Liver (tissue), 3 donors: ENCODE data around the gene IRF9.

Source experiments
- ATF3 ChIP-seq: IDR thresholded peaks from 2 replicates; pipeline ENCODE4 v1.6.1; 2016; ENCODE audit warnings: antibody characterized with exemption
- GABPA ChIP-seq, 2 donors: IDR thresholded peaks in 1 of 2; conservative IDR thresholded peaks in 1 of 2; 2 replicates each; pipeline ENCODE4 v1.6.1; 2016; ENCODE audit warnings: antibody characterized with exemption in 2 of 2, mild to moderate bottlenecking in 1 of 2, moderate library complexity in 1 of 2
- HNF4G ChIP-seq: IDR thresholded peaks from 2 replicates; pipeline ENCODE4 v1.6.1; 2016; ENCODE audit warnings: antibody characterized with exemption
- JUND ChIP-seq, 2 donors: IDR thresholded peaks; 2 replicates each; pipeline ENCODE4 v1.6.1; 2016; ENCODE audit warnings: antibody characterized with exemption in 2 of 2
- NR2F2 ChIP-seq: IDR thresholded peaks from 2 replicates; pipeline ENCODE4 v1.6.1; 2016; ENCODE audit warnings: antibody characterized with exemption
- RAD21 ChIP-seq, 2 donors: IDR thresholded peaks; 2 replicates each; pipeline ENCODE4 v1.6.1; 2016; ENCODE audit warnings: antibody characterized with exemption in 2 of 2, mild to moderate bottlenecking in 2 of 2
- SP1 ChIP-seq: IDR thresholded peaks from 2 replicates; pipeline ENCODE4 v1.6.1; 2018; ENCODE audit warnings: antibody characterized with exemption, mild to moderate bottlenecking
- TAF1 ChIP-seq: conservative IDR thresholded peaks from 2 replicates; pipeline ENCODE4 v1.6.1; 2016; ENCODE audit warnings: antibody characterized with exemption, mild to moderate bottlenecking
- YY1 ChIP-seq: IDR thresholded peaks from 2 replicates; pipeline ENCODE4 v1.6.1; 2016; ENCODE audit warnings: antibody characterized with exemption, mild to moderate bottlenecking
- TF ChIP-seq, protein P1 (sequence below): fragments of 150-350 bp; IDR thresholded peaks from 2 replicates; pipeline ENCODE4 v1.5.1; 2017; ENCODE audit warnings: improper control_type of control experiment, low read depth, low read length; ENCODE audit not compliant: missing input control
- TF ChIP-seq, protein P2 (sequence below): IDR thresholded peaks from 2 replicates; pipeline ENCODE4 v1.6.1; 2016; ENCODE audit warnings: antibody characterized with exemption, mild to moderate bottlenecking
- donor health status: healthy.
- donor health status: healthy.

DNA sequence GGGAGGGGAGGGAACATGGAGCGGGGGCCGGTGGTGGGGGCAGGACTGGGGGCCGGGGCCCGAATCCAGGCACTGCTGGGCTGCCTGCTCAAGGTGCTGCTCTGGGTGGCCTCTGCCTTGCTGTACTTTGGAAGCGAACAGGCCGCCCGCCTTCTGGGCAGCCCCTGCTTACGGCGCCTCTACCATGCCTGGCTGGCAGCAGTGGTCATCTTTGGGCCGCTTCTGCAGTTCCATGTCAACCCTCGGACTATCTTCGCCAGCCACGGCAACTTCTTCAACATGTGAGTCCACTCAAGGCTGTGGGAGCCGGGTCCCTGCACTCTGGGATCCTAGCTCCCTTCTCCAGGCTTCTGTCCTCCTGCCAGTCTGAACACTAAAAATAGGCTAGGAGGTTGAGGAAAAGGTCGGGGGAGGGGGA is 29.5 kb upstream of the IRF9 start:
- TF ChIP-seq GABPA (IDR thresholded peaks at IDR 0.05 in 1 of 2, conservative IDR thresholded peaks at IDR 0.05 in 1 of 2) (no peak), TAF1 (no peak), YY1 (no peak), JUND (IDR thresholded peaks at IDR 0.05) (no peak), ATF3 (no peak), SP1 (no peak), RAD21 (IDR thresholded peaks at IDR 0.05) (no peak), NR2F2 (no peak), HNF4G (no peak)
- TF ChIP-seq, protein P1, sequence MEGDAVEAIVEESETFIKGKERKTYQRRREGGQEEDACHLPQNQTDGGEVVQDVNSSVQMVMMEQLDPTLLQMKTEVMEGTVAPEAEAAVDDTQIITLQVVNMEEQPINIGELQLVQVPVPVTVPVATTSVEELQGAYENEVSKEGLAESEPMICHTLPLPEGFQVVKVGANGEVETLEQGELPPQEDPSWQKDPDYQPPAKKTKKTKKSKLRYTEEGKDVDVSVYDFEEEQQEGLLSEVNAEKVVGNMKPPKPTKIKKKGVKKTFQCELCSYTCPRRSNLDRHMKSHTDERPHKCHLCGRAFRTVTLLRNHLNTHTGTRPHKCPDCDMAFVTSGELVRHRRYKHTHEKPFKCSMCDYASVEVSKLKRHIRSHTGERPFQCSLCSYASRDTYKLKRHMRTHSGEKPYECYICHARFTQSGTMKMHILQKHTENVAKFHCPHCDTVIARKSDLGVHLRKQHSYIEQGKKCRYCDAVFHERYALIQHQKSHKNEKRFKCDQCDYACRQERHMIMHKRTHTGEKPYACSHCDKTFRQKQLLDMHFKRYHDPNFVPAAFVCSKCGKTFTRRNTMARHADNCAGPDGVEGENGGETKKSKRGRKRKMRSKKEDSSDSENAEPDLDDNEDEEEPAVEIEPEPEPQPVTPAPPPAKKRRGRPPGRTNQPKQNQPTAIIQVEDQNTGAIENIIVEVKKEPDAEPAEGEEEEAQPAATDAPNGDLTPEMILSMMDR: no peak
- TF ChIP-seq, protein P2, sequence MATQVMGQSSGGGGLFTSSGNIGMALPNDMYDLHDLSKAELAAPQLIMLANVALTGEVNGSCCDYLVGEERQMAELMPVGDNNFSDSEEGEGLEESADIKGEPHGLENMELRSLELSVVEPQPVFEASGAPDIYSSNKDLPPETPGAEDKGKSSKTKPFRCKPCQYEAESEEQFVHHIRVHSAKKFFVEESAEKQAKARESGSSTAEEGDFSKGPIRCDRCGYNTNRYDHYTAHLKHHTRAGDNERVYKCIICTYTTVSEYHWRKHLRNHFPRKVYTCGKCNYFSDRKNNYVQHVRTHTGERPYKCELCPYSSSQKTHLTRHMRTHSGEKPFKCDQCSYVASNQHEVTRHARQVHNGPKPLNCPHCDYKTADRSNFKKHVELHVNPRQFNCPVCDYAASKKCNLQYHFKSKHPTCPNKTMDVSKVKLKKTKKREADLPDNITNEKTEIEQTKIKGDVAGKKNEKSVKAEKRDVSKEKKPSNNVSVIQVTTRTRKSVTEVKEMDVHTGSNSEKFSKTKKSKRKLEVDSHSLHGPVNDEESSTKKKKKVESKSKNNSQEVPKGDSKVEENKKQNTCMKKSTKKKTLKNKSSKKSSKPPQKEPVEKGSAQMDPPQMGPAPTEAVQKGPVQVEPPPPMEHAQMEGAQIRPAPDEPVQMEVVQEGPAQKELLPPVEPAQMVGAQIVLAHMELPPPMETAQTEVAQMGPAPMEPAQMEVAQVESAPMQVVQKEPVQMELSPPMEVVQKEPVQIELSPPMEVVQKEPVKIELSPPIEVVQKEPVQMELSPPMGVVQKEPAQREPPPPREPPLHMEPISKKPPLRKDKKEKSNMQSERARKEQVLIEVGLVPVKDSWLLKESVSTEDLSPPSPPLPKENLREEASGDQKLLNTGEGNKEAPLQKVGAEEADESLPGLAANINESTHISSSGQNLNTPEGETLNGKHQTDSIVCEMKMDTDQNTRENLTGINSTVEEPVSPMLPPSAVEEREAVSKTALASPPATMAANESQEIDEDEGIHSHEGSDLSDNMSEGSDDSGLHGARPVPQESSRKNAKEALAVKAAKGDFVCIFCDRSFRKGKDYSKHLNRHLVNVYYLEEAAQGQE: no peak
